ENCODE measurements around the gene WDR54. TPM values are rescaled to one million over a fixed set of nuclear protein-coding genes. Genes with fewer than 3 reads are reported as not detected.

WDR54 gene
- total RNA-seq, 1 donor from 2014 or later = 30.2 TPM

- no peak for TF ChIP-seq CTCF (IDR thresholded peaks at IDR 0.05; ENCODE audit: unreplicated experiment)
- H3K9me3 Mint-ChIP-seq (ENCODE audit: low read depth) = no peaks in the 10 kb centered on the region
- H3K27me3 Mint-ChIP-seq = peaks cover 4% of the 10 kb centered on the region
- H3K4me3 Mint-ChIP-seq (ENCODE audit: low read depth) = no peak overlapping the region
- H3K4me1 Mint-ChIP-seq (ENCODE audit: low read depth) = peaks cover 7% of the 10 kb centered on the region
- H3K27ac Mint-ChIP-seq = no peak overlapping the region
- no peak for DNase-seq (ENCODE audit: low spot score, unreplicated experiment)
- H3K36me3 Mint-ChIP-seq (ENCODE audit: insufficient read depth) = peaks cover 16% of the 10 kb centered on the region
Observed at GRCh38 chr2:74424139-74424992, 2.8 kb downstream of the WDR54 start.

- no peak for TF ChIP-seq CTCF (IDR thresholded peaks at IDR 0.05; ENCODE audit: unreplicated experiment)
- DNase-seq (ENCODE audit: low spot score, unreplicated experiment) = no peak
- H3K4me3 Mint-ChIP-seq (ENCODE audit: low read depth) = no peak overlapping the region
- no peaks in the 10 kb centered on the region for H3K9me3 Mint-ChIP-seq (ENCODE audit: low read depth)
- H3K36me3 Mint-ChIP-seq (ENCODE audit: insufficient read depth) = peaks cover 18% of the 10 kb centered on the region
- peaks cover 7% of the 10 kb centered on the region for H3K4me1 Mint-ChIP-seq (ENCODE audit: low read depth)
- peaks cover 4% of the 10 kb centered on the region for H3K27me3 Mint-ChIP-seq
- peak overlapping the region; percentile 45 for H3K27ac Mint-ChIP-seq
Observed at GRCh38 chr2:74424995-74425406, 3.5 kb downstream of the WDR54 start.

- Mint-ChIP-seq H3K4me3 (ENCODE audit: low read depth) (no peak overlapping the region), H3K27me3 (peaks cover 4% of the 10 kb centered on the region), H3K4me1 (ENCODE audit: low read depth) (peaks cover 7% of the 10 kb centered on the region), H3K27ac (peak overlapping the region; percentile 45), H3K9me3 (ENCODE audit: low read depth) (no peaks in the 10 kb centered on the region), H3K36me3 (ENCODE audit: insufficient read depth) (peaks cover 19% of the 10 kb centered on the region)
- DNase-seq (ENCODE audit: low spot score, unreplicated experiment) = no peak
- no peak for TF ChIP-seq CTCF (IDR thresholded peaks at IDR 0.05; ENCODE audit: unreplicated experiment)
Observed at GRCh38 chr2:74425523-74425922, 4.0 kb downstream of the WDR54 start.

- peaks cover 4% of the 10 kb centered on the region for H3K27me3 Mint-ChIP-seq
- no peak overlapping the region for H3K27ac Mint-ChIP-seq
- no peak for DNase-seq (ENCODE audit: low spot score, unreplicated experiment)
- no peak for TF ChIP-seq CTCF (IDR thresholded peaks at IDR 0.05; ENCODE audit: unreplicated experiment)
- peaks cover 5% of the 10 kb centered on the region for H3K4me1 Mint-ChIP-seq (ENCODE audit: low read depth)
- no peaks in the 10 kb centered on the region for H3K9me3 Mint-ChIP-seq (ENCODE audit: low read depth)
- H3K4me3 Mint-ChIP-seq (ENCODE audit: low read depth) = no peak overlapping the region
- peaks cover 21% of the 10 kb centered on the region for H3K36me3 Mint-ChIP-seq (ENCODE audit: insufficient read depth)
Observed at GRCh38 chr2:74426181-74426758, 4.7 kb downstream of the WDR54 start.

GRCh38 chr2:74427551-74427950 is 6.0 kb downstream of the WDR54 start:
- Mint-ChIP-seq H3K9me3 (ENCODE audit: low read depth) (no peaks in the 10 kb centered on the region), H3K27ac (peak overlapping the region; percentile 23), H3K36me3 (ENCODE audit: insufficient read depth) (peaks cover 21% of the 10 kb centered on the region), H3K4me1 (ENCODE audit: low read depth) (no peaks in the 10 kb centered on the region), H3K27me3 (peaks cover 4% of the 10 kb centered on the region), H3K4me3 (ENCODE audit: low read depth) (no peak overlapping the region)
- no peak for DNase-seq (ENCODE audit: low spot score, unreplicated experiment)
- no peak for TF ChIP-seq CTCF (IDR thresholded peaks at IDR 0.05; ENCODE audit: unreplicated experiment)

Measured in progenitor cell of endocrine pancreas (in vitro differentiated cells).